HFFc6 (cell line): ENCODE results near the gene TENM4. TPM values are rescaled to one million over a fixed set of nuclear protein-coding genes. Genes with fewer than 3 reads are reported as not detected.

Source experiments
- DNase-seq: peaks from one replicate; pipeline ENCODE4 v3.0.0-alpha.2; 2018
- H3K27ac Mint-ChIP-seq: 2 replicates; pipeline ENCODE4 v1.8.0; 2020; ENCODE audit warnings: mild to moderate bottlenecking, mixed read lengths
- H3K27me3 Mint-ChIP-seq: 2 replicates; pipeline ENCODE4 v1.8.0; 2021; ENCODE audit warnings: mild to moderate bottlenecking, moderate library complexity, mixed read lengths; ENCODE audit not compliant: insufficient read depth
- H3K36me3 Mint-ChIP-seq: 2 replicates; pipeline ENCODE4 v1.8.0; 2021; ENCODE audit warnings: low read depth, mixed read lengths
- H3K4me1 Mint-ChIP-seq: 2 replicates; pipeline ENCODE4 v1.8.0; 2020; ENCODE audit warnings: low read depth, mixed read lengths
- H3K4me3 Mint-ChIP-seq: 2 replicates; pipeline ENCODE4 v1.8.0; 2020; ENCODE audit warnings: mild to moderate bottlenecking, moderate library complexity, mixed read lengths
- H3K9me3 Mint-ChIP-seq: 2 replicates; pipeline ENCODE4 v1.8.0; 2020; ENCODE audit warnings: mild to moderate bottlenecking, mixed read lengths
- CTCF ChIP-seq: fragments of 200-600 bp; sonication (generic); IDR thresholded peaks from 2 replicates; pipeline ENCODE4 v1.5.0; 2021; ENCODE audit warnings: antibody characterized with exemption, mild to moderate bottlenecking
- total RNA-seq, 6 experiments: library from RNA; stranded (reverse); fragmentation: NEBNext Ultra II Directional; extraction: Animal tissue kit (Norgen Biotek cat#: 25700); gene quantifications; 2 replicates in 1 of 6; 3 replicates in 5 of 6; pipeline ENCODE4 v1.2.3, GENCODE V29; 2021

Gene TENM4
- total RNA-seq, 6 experiments from 2014 or later = 20.9 to 45.5 (median 26.5) TPM

- no peaks in the 10 kb centered on the region; the same call in 1 of the 2 replicates for H3K36me3 Mint-ChIP-seq
- H3K27me3 Mint-ChIP-seq = no peaks in the 10 kb centered on the region
- TF ChIP-seq CTCF = no peak
- no peaks in the 10 kb centered on the region for H3K9me3 Mint-ChIP-seq
- H3K4me3 Mint-ChIP-seq = no peak overlapping the region
- no peaks in the 10 kb centered on the region; the same call in 1 of the 2 replicates for H3K4me1 Mint-ChIP-seq
- no peak overlapping the region for H3K27ac Mint-ChIP-seq
- DNase-seq = no peak
Observed at GRCh38 chr11:78907636-78908035, 533.2 kb downstream of the TENM4 start.

- no peak overlapping the region for H3K4me3 Mint-ChIP-seq
- H3K4me1 Mint-ChIP-seq = no peaks in the 10 kb centered on the region; the same call in 1 of the 2 replicates
- H3K36me3 Mint-ChIP-seq = no peaks in the 10 kb centered on the region; the same call in 1 of the 2 replicates
- no peak overlapping the region for H3K27ac Mint-ChIP-seq
- no peaks in the 10 kb centered on the region for H3K27me3 Mint-ChIP-seq
- no peak for DNase-seq
- TF ChIP-seq CTCF = no peak
- no peaks in the 10 kb centered on the region for H3K9me3 Mint-ChIP-seq
Observed at GRCh38 chr11:78906566-78906965, 534.3 kb downstream of the TENM4 start.

- TF ChIP-seq CTCF = no peak
- Mint-ChIP-seq H3K27me3 (no peaks in the 10 kb centered on the region), H3K36me3 (no peaks in the 10 kb centered on the region; the same call in 1 of the 2 replicates), H3K27ac (no peak overlapping the region), H3K4me3 (no peak overlapping the region), H3K4me1 (no peaks in the 10 kb centered on the region; the same call in 1 of the 2 replicates), H3K9me3 (no peaks in the 10 kb centered on the region)
- no peak for DNase-seq
Observed at GRCh38 chr11:78905756-78906155, 535.1 kb downstream of the TENM4 start.

- Mint-ChIP-seq H3K27me3 (no peaks in the 10 kb centered on the region), H3K36me3 (peaks cover 3% of the 10 kb centered on the region; the same call in 1 of the 2 replicates), H3K27ac (no peak overlapping the region), H3K9me3 (no peaks in the 10 kb centered on the region), H3K4me3 (no peak overlapping the region), H3K4me1 (no peaks in the 10 kb centered on the region; the same call in 1 of the 2 replicates)
- no peak for TF ChIP-seq CTCF
- no peak for DNase-seq
Observed at GRCh38 chr11:78902771-78903507, 537.9 kb downstream of the TENM4 start.

GRCh38 chr11:78901831-78902230 is 539.0 kb downstream of the TENM4 start:
- no peak for DNase-seq
- no peak overlapping the region for H3K27ac Mint-ChIP-seq

More at GRCh38 chr11:78901831-78902230, 539.0 kb downstream of the TENM4 start:
- no peak for TF ChIP-seq CTCF
- no peaks in the 10 kb centered on the region for H3K4me1 Mint-ChIP-seq
- no peaks in the 10 kb centered on the region for H3K9me3 Mint-ChIP-seq
- no peaks in the 10 kb centered on the region for H3K27me3 Mint-ChIP-seq
- peaks cover 3% of the 10 kb centered on the region; the same call in 1 of the 2 replicates for H3K36me3 Mint-ChIP-seq
- H3K4me3 Mint-ChIP-seq = no peak overlapping the region
